ENCODE results near the gene IFIT1. TPM values are rescaled to one million over a fixed set of nuclear protein-coding genes. Genes with fewer than 3 reads are reported as not detected.

Gene IFIT1
- total RNA-seq, 1 donor = 70.8 TPM

DNA sequence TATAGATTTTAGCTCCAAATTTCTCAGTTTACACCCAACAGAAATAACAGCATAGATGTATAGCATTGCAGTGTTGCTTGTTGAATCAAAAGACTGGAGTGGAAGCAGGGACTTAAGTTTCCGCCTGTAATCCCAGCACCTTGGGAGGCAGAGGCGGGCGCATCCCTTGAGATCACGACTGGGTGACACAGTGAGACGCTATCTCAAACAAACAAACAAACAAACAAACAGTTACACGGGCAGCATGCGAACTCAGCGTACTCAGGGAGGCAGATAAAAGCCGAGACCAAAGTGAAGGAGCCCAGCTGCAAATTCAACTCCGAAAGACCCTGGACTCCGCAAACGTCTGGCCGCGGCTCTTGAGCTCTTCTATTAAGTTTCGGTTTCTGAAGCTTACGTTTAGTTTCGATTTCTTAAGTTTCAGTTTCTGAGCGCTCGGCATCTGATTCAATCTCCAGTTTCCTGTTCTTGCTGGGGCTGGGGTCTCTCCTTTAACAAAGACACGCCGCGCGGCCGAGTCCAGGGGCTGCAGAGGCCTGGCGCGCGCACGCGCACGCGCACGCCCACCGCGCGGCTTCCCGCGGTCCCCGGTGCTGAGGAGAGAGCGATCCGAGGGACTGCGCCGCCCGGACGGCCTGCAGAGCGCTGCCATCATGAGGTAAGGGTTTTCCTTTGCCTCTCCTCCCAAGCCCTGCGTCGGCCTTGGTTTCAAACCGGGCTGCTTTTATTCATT, 21.9 kb downstream of the IFIT1 start, which contains the start of gene IFIT5:
Gene IFIT5 (plus strand): TSS at position 423 of the 733 bp plus-strand sequence. CDS start 231 bp downstream, at position 654.
- TF ChIP-seq, protein P1, sequence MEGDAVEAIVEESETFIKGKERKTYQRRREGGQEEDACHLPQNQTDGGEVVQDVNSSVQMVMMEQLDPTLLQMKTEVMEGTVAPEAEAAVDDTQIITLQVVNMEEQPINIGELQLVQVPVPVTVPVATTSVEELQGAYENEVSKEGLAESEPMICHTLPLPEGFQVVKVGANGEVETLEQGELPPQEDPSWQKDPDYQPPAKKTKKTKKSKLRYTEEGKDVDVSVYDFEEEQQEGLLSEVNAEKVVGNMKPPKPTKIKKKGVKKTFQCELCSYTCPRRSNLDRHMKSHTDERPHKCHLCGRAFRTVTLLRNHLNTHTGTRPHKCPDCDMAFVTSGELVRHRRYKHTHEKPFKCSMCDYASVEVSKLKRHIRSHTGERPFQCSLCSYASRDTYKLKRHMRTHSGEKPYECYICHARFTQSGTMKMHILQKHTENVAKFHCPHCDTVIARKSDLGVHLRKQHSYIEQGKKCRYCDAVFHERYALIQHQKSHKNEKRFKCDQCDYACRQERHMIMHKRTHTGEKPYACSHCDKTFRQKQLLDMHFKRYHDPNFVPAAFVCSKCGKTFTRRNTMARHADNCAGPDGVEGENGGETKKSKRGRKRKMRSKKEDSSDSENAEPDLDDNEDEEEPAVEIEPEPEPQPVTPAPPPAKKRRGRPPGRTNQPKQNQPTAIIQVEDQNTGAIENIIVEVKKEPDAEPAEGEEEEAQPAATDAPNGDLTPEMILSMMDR (IDR thresholded peaks at IDR 0.05; ENCODE audit: insufficient read depth, low read depth, low read length) = no peak
- H3K4me3 ChIP-seq (ENCODE audit: low read depth, low read length) = peak within 1 kb of the TSS; percentile 75
- DNase-seq (ENCODE audit: low read depth) = peak; percentile 87

DNA sequence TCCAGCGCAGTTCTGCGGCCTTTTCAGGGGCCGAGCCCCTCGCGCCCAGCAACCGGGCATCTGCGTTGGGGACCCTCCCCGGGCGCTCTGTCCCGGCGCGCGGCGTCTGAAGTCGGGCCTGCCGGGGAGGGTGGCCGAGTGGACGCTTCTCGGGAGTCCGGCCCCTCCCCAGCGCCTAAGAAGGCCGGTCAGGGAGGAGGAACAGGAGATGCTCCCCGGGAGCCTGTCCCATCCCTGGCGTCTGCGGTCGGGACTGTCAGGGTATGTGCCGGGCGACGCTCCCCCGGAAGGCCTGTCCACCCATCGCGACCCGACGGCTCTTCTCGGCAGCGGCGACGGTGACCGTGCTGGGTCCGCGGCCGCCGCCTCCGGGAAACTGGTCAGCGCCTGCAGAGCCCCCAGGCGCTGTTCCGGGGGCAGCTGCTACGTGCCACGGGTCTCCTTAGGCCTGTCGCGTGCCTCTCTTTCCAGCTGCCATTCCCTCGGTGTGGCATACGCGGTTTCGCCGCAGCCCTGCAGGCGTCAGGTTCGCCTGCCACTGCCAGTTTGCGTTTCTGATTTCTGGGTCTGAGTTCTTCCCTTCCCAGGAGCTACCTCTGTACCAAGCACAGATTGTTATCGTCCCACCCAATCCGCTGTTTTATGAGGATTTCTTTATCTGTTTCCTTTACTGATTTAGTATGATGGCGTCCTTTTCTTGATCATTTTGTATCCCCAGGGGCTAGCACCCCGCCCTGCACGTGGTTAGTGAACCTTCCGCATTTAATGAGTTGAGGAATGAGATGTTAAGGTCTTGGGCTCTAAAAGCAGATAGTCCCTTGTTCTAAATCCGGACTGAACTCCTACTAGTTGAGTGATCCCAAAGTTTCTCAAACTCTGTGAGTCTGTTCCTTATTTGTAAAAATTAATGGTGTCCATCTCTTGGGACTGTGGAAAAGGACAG, 22.7 kb downstream of the IFIT1 start:
- H3K4me3 ChIP-seq (ENCODE audit: low read depth, low read length) = peak overlapping the region; percentile 75
- peak; percentile 53 for DNase-seq (ENCODE audit: low read depth)
- TF ChIP-seq, protein P1 (IDR thresholded peaks at IDR 0.05; ENCODE audit: insufficient read depth, low read depth, low read length) = no peak

DNA sequence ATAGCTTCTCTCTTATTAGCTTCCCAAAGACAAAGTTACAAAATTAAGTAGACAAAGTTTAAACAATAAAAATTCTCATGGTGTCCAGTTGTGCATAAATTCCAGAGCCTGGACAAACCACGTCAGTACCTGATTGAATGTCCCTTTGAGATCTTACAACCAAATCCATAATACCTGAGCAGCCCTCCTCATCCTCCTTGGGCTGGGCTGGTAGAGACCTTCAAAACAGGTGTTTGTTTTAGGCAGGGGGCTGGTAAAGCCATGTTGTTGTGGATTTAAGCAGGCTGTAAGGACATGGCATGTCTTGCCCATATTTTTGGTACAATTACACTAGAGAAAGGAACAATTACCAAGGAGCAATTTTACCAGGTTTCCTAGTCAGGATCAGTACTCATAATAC, 24.0 kb downstream of the IFIT1 start:
- no peak overlapping the region for H3K4me3 ChIP-seq (ENCODE audit: low read depth, low read length)
- TF ChIP-seq, protein P1 (IDR thresholded peaks at IDR 0.05; ENCODE audit: insufficient read depth, low read depth, low read length) = no peak
- DNase-seq (ENCODE audit: low read depth) = peak; percentile 50

DNA sequence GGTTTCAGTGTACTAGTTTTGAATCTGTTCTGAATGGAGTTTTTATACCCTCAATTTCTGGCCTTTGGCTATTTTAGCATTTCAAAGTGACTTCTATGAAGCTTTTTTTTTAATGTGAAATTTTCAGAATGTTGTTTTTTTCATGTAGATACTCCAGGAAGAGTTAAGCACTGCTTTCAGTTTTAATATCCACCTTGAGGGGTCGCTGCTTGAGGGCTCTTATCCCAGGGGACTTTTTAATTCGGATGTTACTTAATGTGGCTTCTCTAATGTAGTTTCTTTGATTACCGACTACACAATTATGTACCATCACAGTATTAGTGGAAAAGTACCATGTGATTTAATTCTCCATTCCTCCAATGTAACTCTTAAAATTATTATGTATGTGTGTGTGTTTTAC, 27.1 kb downstream of the IFIT1 start:
- DNase-seq (ENCODE audit: low read depth) = peak; percentile 50
- peak overlapping the region; percentile 31 for H3K4me3 ChIP-seq (ENCODE audit: low read depth, low read length)

DNA sequence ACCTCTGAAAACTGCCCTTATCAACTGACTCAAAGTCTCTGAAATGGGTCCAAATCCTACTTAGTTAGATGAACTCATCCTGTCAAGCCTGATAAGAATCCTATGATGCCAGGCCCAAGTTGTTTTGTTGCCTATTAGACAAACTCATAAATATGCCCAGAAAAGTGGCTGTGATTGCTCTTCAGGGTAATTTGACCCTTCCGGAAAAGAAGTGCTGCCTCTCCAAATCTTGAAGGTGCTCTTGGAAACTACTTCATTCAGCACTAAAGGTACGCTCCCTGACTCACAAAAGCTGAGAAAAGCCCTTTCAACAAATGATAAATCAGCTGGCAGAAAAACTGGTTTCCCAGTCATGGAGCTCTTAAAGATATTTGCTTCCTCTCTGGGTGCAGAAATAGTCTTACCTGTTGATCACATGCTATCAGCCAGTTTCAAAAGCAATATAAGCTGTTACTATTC, 28.6 kb downstream of the IFIT1 start:
- DNase-seq (ENCODE audit: low read depth) = no peak
- TF ChIP-seq, protein P1 (IDR thresholded peaks at IDR 0.05; ENCODE audit: insufficient read depth, low read depth, low read length) = no peak
- H3K4me3 ChIP-seq (ENCODE audit: low read depth, low read length) = no peak overlapping the region

More for the DNA sequence above, 27.1 kb downstream of the IFIT1 start:
- TF ChIP-seq, protein P1 (IDR thresholded peaks at IDR 0.05; ENCODE audit: insufficient read depth, low read depth, low read length) = peak; percentile 65

DNA sequence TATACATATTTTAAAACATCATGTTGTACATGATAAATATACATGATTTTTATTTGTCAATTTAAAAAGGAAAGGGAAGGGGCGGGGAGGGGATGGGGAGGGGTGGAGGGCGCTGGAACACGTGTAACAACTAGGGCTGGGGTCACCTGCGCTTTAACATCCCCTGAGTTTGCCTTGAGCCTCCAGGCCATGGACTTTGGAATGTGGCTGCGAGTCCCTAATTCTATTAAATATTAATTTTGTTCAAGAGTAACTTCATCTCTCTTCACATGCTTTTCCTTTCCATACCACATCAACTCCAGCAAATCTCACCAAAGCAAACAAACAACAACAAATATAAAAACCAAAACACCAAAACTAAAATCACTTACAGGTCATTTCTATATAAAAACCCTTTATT, 32.6 kb downstream of the IFIT1 start:
- no peak overlapping the region for H3K4me3 ChIP-seq (ENCODE audit: low read depth, low read length)
- TF ChIP-seq, protein P1 (IDR thresholded peaks at IDR 0.05; ENCODE audit: insufficient read depth, low read depth, low read length) = no peak
- no peak for DNase-seq (ENCODE audit: low read depth)
